Panc1 (cell line): ENCODE measurements around the gene MYOG. TPM values are rescaled to one million over a fixed set of nuclear protein-coding genes. Genes with fewer than 3 reads are reported as not detected.

Experiments used
- ATAC-seq: fragments of 200-7000 bp; cut with Tn5 transposase; 2 replicates; pipeline ENCODE4 v1.9.1; 2020; ENCODE audit warnings: mild to moderate bottlenecking, moderate library complexity
- BruUV-seq: library from RNA; stranded (reverse); fragments of 400-500 nt; replicated peaks from 2 replicates; lab custom pipeline; 2021; lab: Mats Ljungman, UMichigan
- CTCF ChIA-PET: fragments of 300-600 bp; sonication (Branson Sonifier 250); formaldehyde crosslinking; loops from one replicate; lab custom pipeline; 2022; ENCODE audit warnings: antibody characterized with exemption; lab: Charles Lee
- POLR2A ChIA-PET: fragments of 300-600 bp; sonication (Branson Sonifier 250); formaldehyde crosslinking; loops from one replicate; lab custom pipeline; 2022; ENCODE audit warnings: antibody characterized with exemption; lab: Charles Lee
- DNase-seq: peaks from one replicate; pipeline ENCODE4 v3.0.0-alpha.2; 2010; ENCODE audit warnings: low read depth, low spot score
- H3K27ac ChIP-seq: 2 replicates; pipeline ENCODE4 v1.5.1; 2011; ENCODE audit warnings: mild to moderate bottlenecking, low read length, inconsistent platforms
- H3K27me3 ChIP-seq: fragments of 200-500 bp; sonication (Bioruptor generic); 2 replicates; pipeline ENCODE4 v1.6.0; 2014; ENCODE audit warnings: low read length, inconsistent platforms; ENCODE audit not compliant: control insufficient read depth, insufficient read depth
- H3K36me3 ChIP-seq: fragments of 200-500 bp; sonication (Bioruptor generic); 2 replicates; pipeline ENCODE4 v1.5.1; 2014; ENCODE audit warnings: inconsistent platforms, mild to moderate bottlenecking, low read length, moderate library complexity; ENCODE audit not compliant: control insufficient read depth, insufficient read depth
- H3K4me1 ChIP-seq: 2 replicates; pipeline ENCODE4 v1.5.1; 2011; ENCODE audit warnings: inconsistent platforms, mild to moderate bottlenecking, low read length, moderate library complexity; ENCODE audit not compliant: control insufficient read depth, insufficient read depth
- H3K4me3 ChIP-seq, 2 experiments: 2 replicates each; pipeline ENCODE4 v1.5.1; 2011 to 2012; ENCODE audit warnings: low read depth in 2 of 2, low read length in 2 of 2, mild to moderate bottlenecking in 2 of 2, inconsistent platforms in 1 of 2, moderate library complexity in 1 of 2
- H3K9me3 ChIP-seq: fragments of 200-500 bp; sonication (Bioruptor generic); 2 replicates; pipeline ENCODE4 v1.5.1; 2014; ENCODE audit warnings: low read depth, mild to moderate bottlenecking, inconsistent platforms, low read length, moderate library complexity; ENCODE audit not compliant: control insufficient read depth, insufficient read depth
- CTCF ChIP-seq: fragments of 450-650 bp; IDR thresholded peaks from 2 replicates; pipeline ENCODE4 v1.5.1; 2017; ENCODE audit warnings: mild to moderate bottlenecking
- POLR2AphosphoS5 ChIP-seq: IDR thresholded peaks from 2 replicates; pipeline ENCODE4 v1.6.1; 2012; ENCODE audit warnings: mild to moderate bottlenecking, low read depth, low read length, moderate library complexity
- REST ChIP-seq, 2 experiments: IDR thresholded peaks; 2 replicates each; pipeline ENCODE4 v1.6.1; 2011 to 2012; ENCODE audit warnings: low read depth in 2 of 2, control low read depth in 1 of 2, low read length in 1 of 2, mild to moderate bottlenecking in 1 of 2, moderate library complexity in 1 of 2; ENCODE audit not compliant: insufficient read depth in 1 of 2
- SIN3A ChIP-seq: IDR thresholded peaks from 2 replicates; pipeline ENCODE4 v1.6.1; 2012; ENCODE audit warnings: low read depth, mild to moderate bottlenecking, low read length, moderate library complexity, borderline replicate concordance; ENCODE audit not compliant: insufficient read depth
- TCF7L2 ChIP-seq: IDR thresholded peaks from 2 replicates; pipeline ENCODE4 v1.6.1; 2011; ENCODE audit warnings: mild to moderate bottlenecking, low read depth, low read length, inconsistent platforms
- in situ Hi-C: cut with HindIII; loops from 2 replicates; pipeline ENCODE4 v1.10.0; 2016; ENCODE audit warnings: low sequenced_read_pairs, low pct_unique_long_range_greater_than_20kb
- intact Hi-C: fragments of 100-400 bp; cut with micrococcal nuclease; formaldehyde crosslinking; loops from one replicate; pipeline ENCODE4 v1.10.0; 2022; ENCODE audit not compliant: unreplicated experiment
- total RNA-seq: library from RNA; stranded (reverse); gene quantifications from one replicate; pipeline ENCODE4 v1.2.1, GENCODE V29; 2021; ENCODE audit not compliant: unreplicated experiment

Gene MYOG
- total RNA-seq, 1 experiment from 2014 or later, result not detected

GRCh38 chr1:203116091-203116820, 30.4 kb upstream of the MYOG start:
- CTCF ChIA-PET, result no interaction called here
- peaks cover 14% of the 10 kb centered on the region; the same call in 1 of the 2 replicates for H3K27me3 ChIP-seq

GRCh38 chr1:203114202-203114601, 28.4 kb upstream of the MYOG start:
- intact Hi-C loops, result no loop called here
- no peak overlapping the region for H3K4me3 ChIP-seq
- POLR2A ChIA-PET, result no interaction called here
- DNase-seq (no peak), ATAC-seq (no peak)
- peaks cover 16% of the 10 kb centered on the region; the same call in 1 of the 2 replicates for H3K27me3 ChIP-seq
- in situ Hi-C loops, result no loop called here
- H3K4me1 ChIP-seq, result peaks cover 2% of the 10 kb centered on the region; the same call in 1 of the 2 replicates
- CTCF ChIA-PET, result no interaction called here
- H3K36me3 ChIP-seq, result no peaks in the 10 kb centered on the region
- no TSS peak for BruUV-seq
- H3K27ac ChIP-seq, result no peak overlapping the region
- no peaks in the 10 kb centered on the region for H3K9me3 ChIP-seq
- TF ChIP-seq SIN3A (no peak), CTCF (no peak), REST (IDR thresholded peaks at IDR 0.05; ENCODE audit: insufficient read depth in 1 of 2, low read depth in 2 of 2, low read length in 1 of 2) (no peak), POLR2AphosphoS5 (no peak)

More at GRCh38 chr1:203116091-203116820, 30.4 kb upstream of the MYOG start:
- no TSS peak for BruUV-seq
- Histone ChIP-seq H3K36me3 (no peaks in the 10 kb centered on the region), H3K27ac (no peak overlapping the region), H3K9me3 (no peaks in the 10 kb centered on the region), H3K4me1 (peaks cover 2% of the 10 kb centered on the region; the same call in 1 of the 2 replicates), H3K4me3 (no peak overlapping the region)
- ATAC-seq (no peak), DNase-seq (no peak)
- in situ Hi-C loops (no loop called here), intact Hi-C loops (loop anchor here (2.0 to 5.0 kb wide), 2 partner anchors 57 to 79 kb away; no protein-coding TSS in a partner anchor)
- TF ChIP-seq TCF7L2 (no peak), POLR2AphosphoS5 (no peak), CTCF (no peak), SIN3A (no peak), REST (IDR thresholded peaks at IDR 0.05; ENCODE audit: insufficient read depth in 1 of 2, low read depth in 2 of 2, low read length in 1 of 2) (no peak)
- POLR2A ChIA-PET, result interaction anchor here (0.7 kb wide), 1 partner anchor 12 kb away, joined by 3 read pairs; no protein-coding TSS in a partner anchor
